Karpas-422 (cell line): ENCODE measurements around the gene GNG13. TPM values are rescaled to one million over a fixed set of nuclear protein-coding genes. Genes with fewer than 3 reads are reported as not detected.

Source experiments
- DNase-seq: peaks from one replicate; pipeline ENCODE4 v3.0.0-alpha.2; 2015
- H2AFZ ChIP-seq: fragments of 200-600 bp; sonication (generic); 2 replicates; pipeline ENCODE4 v1.6.1; 2014; ENCODE audit warnings: antibody characterized with exemption, low read length, mixed read lengths
- H3K27ac ChIP-seq: fragments of 200-600 bp; sonication (generic); 2 replicates; pipeline ENCODE4 v1.5.1; 2014; ENCODE audit warnings: mild to moderate bottlenecking, low read length, moderate library complexity
- H3K27me3 ChIP-seq: fragments of 200-600 bp; sonication (generic); 2 replicates; pipeline ENCODE4 v1.6.1; 2014; ENCODE audit warnings: low read length, mixed read lengths
- H3K36me3 ChIP-seq: fragments of 200-600 bp; sonication (generic); 2 replicates; pipeline ENCODE4 v1.6.1; 2014; ENCODE audit warnings: low read length, mixed read lengths; ENCODE audit not compliant: insufficient read depth
- H3K4me1 ChIP-seq: fragments of 200-600 bp; sonication (generic); 2 replicates; pipeline ENCODE4 v1.6.1; 2014; ENCODE audit warnings: mild to moderate bottlenecking, low read length, mixed read lengths
- H3K4me2 ChIP-seq: fragments of 200-600 bp; sonication (generic); 2 replicates; pipeline ENCODE4 v1.6.1; 2014; ENCODE audit warnings: low read length, low read depth, mild to moderate bottlenecking; ENCODE audit not compliant: poor library complexity, severe bottlenecking
- H3K4me3 ChIP-seq: fragments of 200-600 bp; sonication (generic); 2 replicates; pipeline ENCODE4 v1.5.1; 2014; ENCODE audit warnings: mild to moderate bottlenecking, antibody characterized with exemption, low read length, mixed read lengths
- H3K79me2 ChIP-seq: fragments of 200-600 bp; sonication (generic); 2 replicates; pipeline ENCODE4 v1.6.1; 2014; ENCODE audit warnings: mild to moderate bottlenecking, low read length, mixed read lengths
- H3K9ac ChIP-seq: fragments of 200-600 bp; sonication (generic); 2 replicates; pipeline ENCODE4 v1.6.0; 2014; ENCODE audit warnings: low read length
- H3K9me2 ChIP-seq: fragments of 200-600 bp; sonication (generic), shearing (Covaris generic); replicated peaks from 2 replicates; pipeline ENCODE4 v1.6.0; 2014; ENCODE audit warnings: mild to moderate bottlenecking, low read length, moderate library complexity; ENCODE audit not compliant: insufficient read depth
- H3K9me3 ChIP-seq: fragments of 300-700, 200-600 bp; sonication (generic); 2 replicates; pipeline ENCODE4 v1.6.1; 2014; ENCODE audit warnings: low read length, mixed read lengths
- H4K20me1 ChIP-seq: fragments of 200-600 bp; sonication (generic); 2 replicates; pipeline ENCODE4 v1.6.1; 2014; ENCODE audit warnings: mild to moderate bottlenecking, antibody characterized with exemption, low read length, low read depth; ENCODE audit not compliant: insufficient read depth
- total RNA-seq: library from RNA; depleted of rRNA; stranded (reverse); fragments of >200 nt; shearing (Covaris generic); gene quantifications from 2 replicates; pipeline ENCODE4 v1.2.3, GENCODE V29; 2014; ENCODE audit warnings: low replicate concordance

GNG13 gene
- total RNA-seq, 1 experiment from 2014 or later: not detected

DNA sequence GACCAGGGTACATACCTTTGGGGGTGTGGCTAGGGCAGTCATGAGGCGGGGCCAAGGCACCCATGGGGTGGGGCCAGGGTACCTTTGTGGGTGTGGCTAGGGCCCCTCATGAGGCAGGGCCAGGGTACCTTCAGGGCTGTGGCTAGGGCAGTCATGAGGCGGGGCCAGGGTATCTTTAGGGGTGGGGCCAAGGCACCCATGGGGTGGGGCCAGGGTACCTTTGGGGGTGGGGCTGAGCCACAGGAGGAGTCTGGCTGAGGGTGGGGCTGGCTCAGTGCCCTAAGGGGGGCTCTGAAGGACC is 3.5 kb downstream of the GNG13 start:
- Histone ChIP-seq H3K27me3 (no peaks in the 10 kb centered on the region), H2AFZ (no peak overlapping the region), H4K20me1 (peaks cover 30% of the 10 kb centered on the region), H3K9me3 (no peaks in the 10 kb centered on the region), H3K79me2 (no peaks in the 10 kb centered on the region), H3K27ac (no peak overlapping the region), H3K4me1 (peaks cover 43% of the 10 kb centered on the region), H3K4me2 (no peak overlapping the region), H3K9me2 (no peaks in the 10 kb centered on the region), H3K4me3 (no peak overlapping the region), H3K36me3 (peaks cover 8% of the 10 kb centered on the region; the same call in 1 of the 2 replicates), H3K9ac (no peak overlapping the region)
- peak; percentile 86 for DNase-seq

DNA sequence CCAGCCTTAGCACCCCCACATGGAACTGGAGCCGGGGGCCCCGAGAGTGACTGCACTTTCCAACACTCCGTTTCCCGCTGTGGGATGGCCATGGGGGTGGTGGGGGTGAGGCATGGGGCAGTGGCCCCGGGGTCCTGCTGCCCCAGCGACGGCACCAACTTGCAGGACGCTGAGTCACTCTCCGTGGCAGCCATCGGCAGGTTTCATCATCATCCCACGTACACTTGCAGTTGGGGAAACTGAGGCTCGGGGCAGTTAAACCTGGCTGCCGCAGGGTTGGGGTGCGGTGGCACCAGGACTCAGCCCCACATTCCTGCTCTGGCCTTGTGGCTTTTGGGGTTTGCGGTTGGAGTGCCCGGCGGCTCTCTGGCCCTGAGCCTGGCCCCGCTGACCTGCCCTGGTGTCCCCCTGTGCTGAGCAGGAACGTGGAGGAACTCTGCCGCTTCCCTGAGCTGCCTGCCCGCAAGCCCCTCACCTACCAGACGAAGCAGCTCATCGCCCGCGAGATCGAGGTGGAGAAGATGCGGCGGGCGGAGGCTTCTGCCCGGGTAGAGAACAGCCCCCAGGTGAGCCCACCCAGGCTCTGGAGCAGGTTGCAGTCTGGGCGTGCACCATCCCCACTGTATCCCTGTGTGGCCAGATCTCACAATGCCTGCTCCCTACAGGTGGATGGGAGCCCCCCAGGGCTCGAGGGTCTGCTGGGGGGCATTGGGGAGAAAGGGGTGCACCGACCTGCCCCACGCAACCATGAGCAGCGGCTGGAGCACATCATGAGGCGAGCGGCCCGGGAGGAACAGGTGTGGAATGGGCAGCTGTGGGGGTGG is 4.0 kb downstream of the GNG13 start:
- Histone ChIP-seq H4K20me1 (peaks cover 26% of the 10 kb centered on the region), H3K4me3 (no peak overlapping the region), H2AFZ (no peak overlapping the region), H3K27ac (no peak overlapping the region), H3K36me3 (peaks cover 8% of the 10 kb centered on the region; the same call in 1 of the 2 replicates), H3K9me2 (no peaks in the 10 kb centered on the region), H3K27me3 (no peaks in the 10 kb centered on the region), H3K4me1 (peaks cover 37% of the 10 kb centered on the region), H3K9me3 (no peaks in the 10 kb centered on the region), H3K9ac (no peak overlapping the region), H3K79me2 (no peaks in the 10 kb centered on the region), H3K4me2 (no peak overlapping the region)
- no peak for DNase-seq

DNA sequence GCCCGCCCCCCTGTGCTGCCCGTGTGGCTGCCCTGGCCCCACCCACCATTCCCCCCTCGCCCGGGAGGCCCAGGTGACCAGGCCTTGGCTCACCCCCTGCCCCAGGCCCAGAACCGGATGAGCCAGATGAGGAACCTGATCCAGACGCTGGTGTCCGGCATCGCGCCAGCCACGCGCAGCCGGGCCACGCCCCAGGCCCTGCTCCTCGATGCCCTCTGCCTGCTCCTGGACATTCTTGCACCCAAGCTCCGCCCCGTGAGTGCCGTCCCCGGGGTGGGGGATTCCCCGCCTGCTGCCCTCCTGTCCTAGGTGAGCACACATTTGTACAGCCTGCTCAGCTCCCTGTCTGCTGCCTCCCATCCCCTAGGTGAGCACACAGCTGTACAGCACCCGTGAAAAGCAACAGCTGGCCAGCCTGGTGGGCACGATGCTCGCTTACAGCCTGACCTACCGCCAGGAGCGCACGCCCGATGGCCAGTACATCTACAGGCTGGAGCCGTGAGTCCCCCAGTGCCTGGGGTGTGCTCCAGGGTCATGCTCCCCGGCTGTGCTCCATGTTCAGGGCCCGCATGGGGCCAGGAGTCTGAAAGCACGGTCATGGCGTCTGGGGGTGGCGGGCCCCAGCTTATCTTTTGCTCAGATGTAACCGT is 4.8 kb downstream of the GNG13 start:
- peaks cover 29% of the 10 kb centered on the region for H3K4me1 ChIP-seq
- no peak overlapping the region for H3K9ac ChIP-seq
- no peaks in the 10 kb centered on the region for H3K27me3 ChIP-seq
- H3K4me2 ChIP-seq: no peak overlapping the region
- DNase-seq: no peak
- peaks cover 23% of the 10 kb centered on the region for H4K20me1 ChIP-seq
- no peaks in the 10 kb centered on the region for H3K79me2 ChIP-seq
- no peak overlapping the region for H2AFZ ChIP-seq
- no peaks in the 10 kb centered on the region for H3K9me3 ChIP-seq
- peaks cover 11% of the 10 kb centered on the region for H3K36me3 ChIP-seq
- H3K27ac ChIP-seq: no peak overlapping the region
- no peaks in the 10 kb centered on the region for H3K9me2 ChIP-seq
- H3K4me3 ChIP-seq: no peak overlapping the region

DNA sequence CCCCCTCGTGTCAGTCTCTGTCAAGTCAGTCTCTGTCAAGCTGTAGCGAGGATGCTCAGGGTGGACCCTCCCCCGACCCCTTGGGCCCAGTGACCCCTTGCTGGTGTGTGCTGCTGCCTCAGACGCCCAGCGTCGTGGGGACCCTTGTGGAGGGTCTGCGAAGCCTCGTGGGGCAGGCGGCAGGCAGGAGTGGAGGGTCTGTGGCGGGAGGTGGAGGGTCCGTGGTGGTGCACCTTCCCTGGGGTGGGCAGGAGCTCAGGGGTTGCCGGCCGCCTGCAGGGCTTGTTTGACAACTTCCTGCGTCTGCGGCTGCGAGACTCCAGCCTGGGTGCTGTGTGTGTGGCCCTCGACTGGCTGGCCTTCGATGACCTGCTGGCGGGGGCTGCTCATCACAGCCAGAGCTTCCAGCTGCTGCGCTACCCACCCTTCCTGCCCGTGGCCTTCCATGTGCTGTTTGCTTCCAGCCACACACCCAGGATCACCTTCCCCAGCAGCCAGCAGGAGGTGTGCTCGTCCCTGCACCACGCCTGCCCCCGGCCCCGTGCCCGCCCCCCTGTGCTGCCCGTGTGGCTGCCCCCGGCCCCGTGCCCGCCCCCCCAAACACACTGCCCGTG is 5.6 kb downstream of the GNG13 start:
- no peak for DNase-seq
- Histone ChIP-seq H3K27me3 (no peaks in the 10 kb centered on the region), H3K79me2 (peaks cover 1% of the 10 kb centered on the region), H4K20me1 (peaks cover 16% of the 10 kb centered on the region; the same call in 1 of the 2 replicates), H3K9me2 (no peaks in the 10 kb centered on the region), H3K27ac (no peak overlapping the region), H3K36me3 (peaks cover 11% of the 10 kb centered on the region), H3K9me3 (no peaks in the 10 kb centered on the region), H3K4me1 (peaks cover 23% of the 10 kb centered on the region), H2AFZ (no peak overlapping the region), H3K9ac (no peak overlapping the region), H3K4me3 (no peak overlapping the region), H3K4me2 (no peak overlapping the region)

DNA sequence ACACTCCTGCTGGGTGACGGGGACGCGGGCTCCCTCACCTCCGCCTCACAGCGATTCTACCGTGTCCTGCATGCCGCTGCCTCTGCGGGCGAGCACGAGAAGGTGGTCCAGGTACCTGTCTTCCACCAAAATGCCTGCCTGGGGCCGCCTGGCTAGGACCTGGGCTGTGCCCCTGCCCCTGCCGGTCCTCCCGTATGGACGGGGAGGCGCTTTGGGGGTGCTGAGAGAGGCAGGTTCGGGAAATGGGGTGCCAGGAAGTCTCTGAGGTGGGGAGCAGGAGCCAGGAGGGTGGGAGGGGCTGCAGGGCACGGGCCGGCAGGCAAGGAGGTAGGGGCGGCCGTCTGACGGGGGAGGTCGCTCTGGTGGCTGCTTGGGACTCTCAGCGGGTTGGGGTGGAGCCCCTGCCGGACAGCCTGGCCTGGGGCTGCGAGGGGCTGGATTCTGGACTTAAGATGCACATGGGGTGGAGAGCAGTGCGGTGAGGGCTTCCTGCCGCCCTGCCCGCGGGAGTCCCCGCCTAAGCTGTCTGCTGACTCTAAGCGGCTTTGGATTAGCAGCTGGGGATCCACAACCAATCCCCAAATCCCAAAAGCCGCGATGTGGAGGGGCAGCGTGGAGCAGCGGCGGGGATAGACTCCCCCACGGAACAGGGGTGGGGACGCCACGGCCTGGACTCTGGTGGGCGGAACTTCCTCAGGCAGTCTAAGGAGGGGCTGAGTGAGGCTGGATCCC is 6.3 kb downstream of the GNG13 start:
- Histone ChIP-seq H3K27me3 (no peaks in the 10 kb centered on the region), H3K9me3 (no peaks in the 10 kb centered on the region), H3K36me3 (peaks cover 11% of the 10 kb centered on the region), H3K27ac (no peak overlapping the region), H3K4me3 (no peak overlapping the region), H3K79me2 (peaks cover 8% of the 10 kb centered on the region), H2AFZ (no peak overlapping the region), H3K9me2 (no peaks in the 10 kb centered on the region), H3K9ac (no peak overlapping the region), H3K4me2 (no peak overlapping the region), H3K4me1 (peaks cover 24% of the 10 kb centered on the region), H4K20me1 (peaks cover 19% of the 10 kb centered on the region; the same call in 1 of the 2 replicates)
- DNase-seq: no peak

DNA sequence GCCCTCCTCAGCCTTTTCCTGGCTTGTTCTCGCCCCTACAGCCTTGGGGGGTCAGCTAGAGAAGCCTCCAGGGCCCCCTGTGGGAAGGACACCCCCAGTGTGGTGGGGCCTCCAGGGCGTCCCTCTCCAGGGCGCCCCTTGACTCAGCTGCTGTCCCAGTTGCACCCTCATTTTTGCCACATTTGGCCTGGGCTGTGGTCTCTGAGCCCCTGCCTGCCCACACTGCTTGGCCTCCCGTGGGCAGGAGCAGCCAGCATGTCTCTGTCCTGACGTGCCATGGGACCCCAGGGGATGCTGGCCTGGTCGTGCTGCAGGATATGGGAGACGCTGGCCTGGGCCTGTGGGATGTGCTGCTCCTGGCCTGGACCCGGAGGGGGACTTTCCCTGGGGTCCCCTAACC is 7.1 kb downstream of the GNG13 start:
- DNase-seq: no peak
- peaks cover 18% of the 10 kb centered on the region for H3K4me1 ChIP-seq
- H3K9me3 ChIP-seq: no peaks in the 10 kb centered on the region
- no peak overlapping the region for H2AFZ ChIP-seq
- H3K27ac ChIP-seq: no peak overlapping the region
- no peaks in the 10 kb centered on the region for H3K27me3 ChIP-seq
- no peak overlapping the region for H3K4me3 ChIP-seq
- H3K9ac ChIP-seq: no peak overlapping the region
- peaks cover 16% of the 10 kb centered on the region; the same call in 1 of the 2 replicates for H4K20me1 ChIP-seq
- H3K9me2 ChIP-seq: no peaks in the 10 kb centered on the region
- peaks cover 11% of the 10 kb centered on the region for H3K36me3 ChIP-seq
- H3K79me2 ChIP-seq: peaks cover 16% of the 10 kb centered on the region
- H3K4me2 ChIP-seq: no peak overlapping the region

DNA sequence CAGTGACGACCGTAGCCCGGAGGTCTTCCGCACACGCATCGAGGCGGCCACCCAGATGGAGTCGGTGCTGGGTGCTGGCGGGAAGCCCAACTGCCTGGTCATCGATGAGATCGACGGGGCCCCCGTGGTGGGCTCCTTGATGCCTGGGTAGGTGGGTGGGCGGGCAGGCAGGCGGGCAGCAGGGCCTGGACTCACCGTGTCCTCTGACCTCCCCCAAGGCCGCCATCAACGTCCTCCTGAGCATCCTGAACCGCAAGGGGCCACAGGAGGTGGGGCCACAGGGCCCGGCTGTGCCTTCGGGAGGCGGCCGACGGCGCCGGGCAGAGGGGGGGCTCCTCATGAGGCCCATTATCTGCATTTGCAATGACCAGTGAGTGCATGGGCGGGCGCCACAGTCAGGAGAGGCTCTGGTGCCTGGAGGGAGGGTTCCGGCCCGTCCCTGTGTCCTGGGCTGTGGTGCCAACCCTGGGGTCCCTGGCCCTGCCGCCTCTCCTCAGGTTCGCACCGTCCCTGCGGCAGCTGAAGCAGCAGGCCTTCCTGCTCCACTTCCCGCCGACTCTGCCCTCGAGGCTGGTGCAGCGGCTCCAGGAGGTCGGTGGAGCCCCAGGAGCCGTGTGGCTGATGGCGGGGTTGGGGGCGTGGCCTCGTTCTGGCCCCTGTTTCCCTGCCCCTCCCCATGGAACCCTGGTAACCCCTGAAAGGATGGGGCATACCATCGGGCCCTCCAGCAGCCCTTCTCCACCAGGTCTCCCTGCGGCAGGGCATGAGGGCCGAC is 8.1 kb downstream of the GNG13 start:
- Histone ChIP-seq H3K9me3 (no peaks in the 10 kb centered on the region), H3K79me2 (peaks cover 22% of the 10 kb centered on the region), H3K4me3 (no peak overlapping the region), H3K4me2 (no peak overlapping the region), H4K20me1 (peaks cover 22% of the 10 kb centered on the region; the same call in 1 of the 2 replicates), H3K27ac (no peak overlapping the region), H3K27me3 (no peaks in the 10 kb centered on the region), H2AFZ (no peak overlapping the region), H3K4me1 (peaks cover 12% of the 10 kb centered on the region), H3K9me2 (no peaks in the 10 kb centered on the region), H3K36me3 (peaks cover 11% of the 10 kb centered on the region), H3K9ac (no peak overlapping the region)
- DNase-seq: no peak
